B cell (primary cell): ENCODE results near the gene ZNF91. TPM values are rescaled to one million over a fixed set of nuclear protein-coding genes. Genes with fewer than 3 reads are reported as not detected.

Experiments
- ATAC-seq: fragments of 200-7000 bp; cut with Tn5 transposase; one replicate; pipeline ENCODE4 v1.10.0; 2021; ENCODE audit warnings: low read depth, mild to moderate bottlenecking, moderate number of reproducible peaks, moderate library complexity
- CTCF ChIA-PET: fragments of 350-600 bp; sonication (Branson Sonifier 250); formaldehyde crosslinking; loops from one replicate; lab custom pipeline; 2021; ENCODE audit warnings: antibody characterized with exemption, inconsistent platforms; lab: Charles Lee
- POLR2A ChIA-PET: fragments of 350-600 bp; sonication (Branson Sonifier 250); formaldehyde crosslinking; loops from one replicate; lab custom pipeline; 2021; ENCODE audit warnings: antibody characterized with exemption; lab: Charles Lee
- DNase-seq: peaks from one replicate; pipeline ENCODE4 v3.0.0; 2013
- H2AFZ ChIP-seq: 2 replicates; pipeline ENCODE4 v1.6.1; 2012; ENCODE audit warnings: mild to moderate bottlenecking, low read depth, low read length; ENCODE audit not compliant: insufficient read depth, poor library complexity, severe bottlenecking
- H3K27ac ChIP-seq, 2 donors: 1 replicate in 1 of 2; 2 replicates in 1 of 2; pipeline ENCODE4 v1.5.1; 2012 to 2013; ENCODE audit warnings: low read length in 2 of 2, mild to moderate bottlenecking in 2 of 2, moderate library complexity in 1 of 2
- H3K27me3 ChIP-seq, 4 experiments: fragments of 200-600 bp in 1 of 4; sonication (generic) in 1 of 4; replicated peaks in 1 of 4; 1 replicate in 2 of 4; 2 replicates in 2 of 4; pipeline versions ENCODE4 v1.6.1 to v1.7.0; 2013 to 2016; ENCODE audit warnings: low read length in 3 of 4, mild to moderate bottlenecking in 2 of 4, mixed read lengths in 1 of 4, moderate library complexity in 1 of 4; ENCODE audit not compliant: insufficient read depth in 4 of 4, control insufficient read depth in 3 of 4; ENCODE audit errors: control extremely low read depth in 1 of 4
- H3K36me3 ChIP-seq, 2 experiments: replicated peaks in 1 of 2; 1 replicate in 1 of 2; 2 replicates in 1 of 2; pipeline versions ENCODE4 v1.6.1 to v1.7.1; 2013; ENCODE audit warnings: low read length in 1 of 2; ENCODE audit not compliant: insufficient read depth in 2 of 2, control insufficient read depth in 1 of 2; ENCODE audit errors: control extremely low read depth in 1 of 2, extremely low read depth in 1 of 2
- H3K4me1 ChIP-seq, 2 donors: fragments of 200-600 bp in 1 of 2; sonication (generic) in 1 of 2; 1 replicate in 1 of 2; 2 replicates in 1 of 2; pipeline versions ENCODE4 v1.5.1 to v1.6.1; 2013 to 2017; ENCODE audit warnings: low read length in 2 of 2; ENCODE audit not compliant: control insufficient read depth in 2 of 2, insufficient read depth in 2 of 2
- H3K4me2 ChIP-seq: replicated peaks from 2 replicates; pipeline ENCODE3; 2012; ENCODE audit warnings: mild to moderate bottlenecking, low read depth, low read length; ENCODE audit not compliant: poor library complexity, severe bottlenecking
- H3K4me3 ChIP-seq, 5 experiments: fragments of 200-600 bp in 1 of 5; sonication (generic) in 1 of 5; 1 replicate in 3 of 5; 2 replicates in 2 of 5; pipeline versions ENCODE4 v1.5.1 to v1.7.0; 2011 to 2016; ENCODE audit warnings: low read length in 4 of 5, mild to moderate bottlenecking in 4 of 5, low read depth in 2 of 5, control low read depth in 1 of 5, moderate library complexity in 1 of 5; ENCODE audit not compliant: insufficient read depth in 1 of 5; ENCODE audit errors: control extremely low read depth in 1 of 5, extremely low read depth in 1 of 5
- H3K79me2 ChIP-seq: fragments of 200-600 bp; sonication (generic); one replicate; pipeline ENCODE4 v1.6.0; 2016; ENCODE audit warnings: low read length; ENCODE audit not compliant: control insufficient read depth, insufficient read depth
- H3K9ac ChIP-seq: fragments of 200-600 bp; sonication (generic); 2 replicates; pipeline ENCODE4 v1.6.1; 2017; ENCODE audit warnings: mild to moderate bottlenecking, low read length, moderate library complexity
- H3K9me3 ChIP-seq, 3 donors: one replicate each; pipeline versions ENCODE4 v1.6.1 to v1.7.1; 2013; ENCODE audit warnings: low read length in 2 of 3; ENCODE audit not compliant: control insufficient read depth in 2 of 3, insufficient read depth in 1 of 3; ENCODE audit errors: control extremely low read depth in 1 of 3
- H4K20me1 ChIP-seq: 2 replicates; pipeline ENCODE4 v1.6.0; 2012; ENCODE audit warnings: mild to moderate bottlenecking, low read length; ENCODE audit not compliant: insufficient read depth, control insufficient read depth, poor library complexity, severe bottlenecking
- H3K27ac Mint-ChIP-seq: one replicate; pipeline ENCODE4 v1.8.0; 2021; ENCODE audit warnings: mixed read lengths
- H3K27me3 Mint-ChIP-seq: one replicate; pipeline ENCODE4 v1.8.0; 2021; ENCODE audit warnings: mixed read lengths
- H3K4me1 Mint-ChIP-seq: one replicate; pipeline ENCODE4 v1.8.0; 2021; ENCODE audit warnings: mixed read lengths
- H3K4me3 Mint-ChIP-seq: one replicate; pipeline ENCODE4 v1.8.0; 2021; ENCODE audit warnings: mixed read lengths
- H3K9me3 Mint-ChIP-seq: one replicate; pipeline ENCODE4 v1.8.0; 2022; ENCODE audit warnings: mixed read lengths; ENCODE audit not compliant: insufficient read depth
- EZH2 ChIP-seq: IDR thresholded peaks from 2 replicates; pipeline ENCODE4 v1.6.1; 2012; ENCODE audit warnings: borderline replicate concordance, low read depth, mild to moderate bottlenecking, moderate library complexity, low read length; ENCODE audit not compliant: insufficient read depth, poor library complexity, severe bottlenecking
- WGBS: methylation state at CpG from one replicate; pipeline ENCODE4 v1.1.5; 2013; ENCODE audit warnings: missing lambda C conversion rate; ENCODE audit not compliant: insufficient coverage; 5-methylcytosine and 5-hydroxymethylcytosine counted together
- intact Hi-C: fragments of 100-400 bp; cut with micrococcal nuclease; formaldehyde crosslinking; loops from one replicate; pipeline ENCODE4 v1.10.0; 2022
- polyA plus RNA-seq: library from polyadenylated mRNA; depleted of rRNA; stranded (reverse); fragments of >200 nt; gene quantifications from 2 replicates; pipeline ENCODE4 v1.2.3, GENCODE V29; 2012
- total RNA-seq, 2 donors: library from RNA; stranded (reverse); fragments of 120-200 nt in 1 of 2; gene quantifications; 1 replicate in 1 of 2; 2 replicates in 1 of 2; pipeline versions ENCODE4 v1.2.3 to v1.2.4, GENCODE V29; 2013 to 2022
- TF ChIP-seq, protein P1 (sequence below): fragments of 200-600 bp; IDR thresholded peaks from one replicate; pipeline ENCODE4 v1.8.0; 2022; ENCODE audit warnings: antibody characterized with exemption, mild to moderate bottlenecking

ZNF91 gene
- total and polyA plus RNA-seq, 2 donors (not counting 1 experiment from before 2014, with no cell fraction given), result 17.9 to 79.6 TPM

DNA sequence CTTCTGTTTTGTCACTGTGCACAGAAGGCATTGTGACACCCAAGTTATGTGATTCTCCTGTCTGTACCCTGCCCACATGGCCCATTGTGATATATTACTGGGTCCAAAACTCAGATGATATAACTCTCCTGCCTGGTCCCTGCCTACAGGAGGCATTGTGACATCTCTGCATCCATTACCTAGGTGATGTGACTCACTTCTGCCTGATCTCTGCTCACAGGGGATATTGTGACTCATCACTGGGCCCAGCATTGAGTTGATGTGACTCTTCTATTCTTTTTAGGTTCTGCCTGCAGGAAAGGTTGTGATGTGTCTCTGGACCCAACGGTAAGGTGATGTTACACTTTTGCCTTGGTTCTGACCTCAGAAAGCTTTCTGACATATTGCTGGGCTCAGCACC lies 77.1 kb downstream of the ZNF91 start:
- no peak overlapping the region for H3K4me3 ChIP-seq
- ATAC-seq (no peak), DNase-seq (no peak)
- H3K27ac ChIP-seq, result no peak overlapping the region
- H3K9me3 ChIP-seq, result peaks cover 0 to 9% (median 0%) of the 10 kb centered on the region in 3 donors
- no peak overlapping the region for H3K9ac ChIP-seq
- no peak overlapping the region for H2AFZ ChIP-seq
- no peaks in the 10 kb centered on the region for H3K4me1 ChIP-seq
- Mint-ChIP-seq H3K27ac (no peak overlapping the region), H3K4me1 (no peaks in the 10 kb centered on the region), H3K27me3 (no peaks in the 10 kb centered on the region), H3K4me3 (no peak overlapping the region), H3K9me3 (peaks cover 2% of the 10 kb centered on the region)
- no peak overlapping the region for H3K4me2 ChIP-seq
- ChIA-PET CTCF (no interaction called here), POLR2A (no interaction called here)
- intact Hi-C loops, result no loop called here
- TF ChIP-seq, protein P1, sequence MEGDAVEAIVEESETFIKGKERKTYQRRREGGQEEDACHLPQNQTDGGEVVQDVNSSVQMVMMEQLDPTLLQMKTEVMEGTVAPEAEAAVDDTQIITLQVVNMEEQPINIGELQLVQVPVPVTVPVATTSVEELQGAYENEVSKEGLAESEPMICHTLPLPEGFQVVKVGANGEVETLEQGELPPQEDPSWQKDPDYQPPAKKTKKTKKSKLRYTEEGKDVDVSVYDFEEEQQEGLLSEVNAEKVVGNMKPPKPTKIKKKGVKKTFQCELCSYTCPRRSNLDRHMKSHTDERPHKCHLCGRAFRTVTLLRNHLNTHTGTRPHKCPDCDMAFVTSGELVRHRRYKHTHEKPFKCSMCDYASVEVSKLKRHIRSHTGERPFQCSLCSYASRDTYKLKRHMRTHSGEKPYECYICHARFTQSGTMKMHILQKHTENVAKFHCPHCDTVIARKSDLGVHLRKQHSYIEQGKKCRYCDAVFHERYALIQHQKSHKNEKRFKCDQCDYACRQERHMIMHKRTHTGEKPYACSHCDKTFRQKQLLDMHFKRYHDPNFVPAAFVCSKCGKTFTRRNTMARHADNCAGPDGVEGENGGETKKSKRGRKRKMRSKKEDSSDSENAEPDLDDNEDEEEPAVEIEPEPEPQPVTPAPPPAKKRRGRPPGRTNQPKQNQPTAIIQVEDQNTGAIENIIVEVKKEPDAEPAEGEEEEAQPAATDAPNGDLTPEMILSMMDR, result no peak
- no peak for TF ChIP-seq EZH2
- H3K79me2 ChIP-seq, result no peaks in the 10 kb centered on the region
- no peaks in the 10 kb centered on the region for H3K36me3 ChIP-seq
- H4K20me1 ChIP-seq, result no peaks in the 10 kb centered on the region
- 100% methylated on average over 1 of the region's 1 CpG for WGBS
- H3K27me3 ChIP-seq, result no peaks in the 10 kb centered on the region

- no peak for ATAC-seq
- CTCF ChIA-PET, result no interaction called here
These were observed 80.0 kb downstream of the ZNF91 start for GRCh38 chr19:23315286-23315685.

More at GRCh38 chr19:23315286-23315685, 80.0 kb downstream of the ZNF91 start:
- Mint-ChIP-seq H3K27me3 (no peaks in the 10 kb centered on the region), H3K9me3 (peaks cover 2% of the 10 kb centered on the region), H3K27ac (no peak overlapping the region), H3K4me3 (no peak overlapping the region), H3K4me1 (no peaks in the 10 kb centered on the region)
- Histone ChIP-seq H3K27ac (no peak overlapping the region), H2AFZ (no peak overlapping the region), H3K4me3 (no peak overlapping the region), H3K4me2 (no peak overlapping the region), H3K9me3 (peaks cover 0 to 9% (median 0%) of the 10 kb centered on the region in 3 donors), H4K20me1 (no peaks in the 10 kb centered on the region), H3K36me3 (no peaks in the 10 kb centered on the region), H3K27me3 (no peaks in the 10 kb centered on the region), H3K4me1 (no peaks in the 10 kb centered on the region), H3K79me2 (no peaks in the 10 kb centered on the region), H3K9ac (no peak overlapping the region)
- POLR2A ChIA-PET, result no interaction called here
- intact Hi-C loops, result no loop called here
- 100% methylated on average over 1 of the region's 2 CpGs for WGBS
- TF ChIP-seq, protein P1, result no peak
- TF ChIP-seq EZH2, result no peak
- DNase-seq, result no peak
